Endothelial cell of umbilical vein (primary cell): ENCODE data around the gene RIMOC1.

Experiments used
- EZH2 ChIP-seq: IDR thresholded peaks from 2 replicates; pipeline ENCODE4 v1.6.1; 2012; ENCODE audit warnings: borderline replicate concordance, low read depth, mild to moderate bottlenecking, moderate library complexity, low read length, inconsistent platforms; ENCODE audit not compliant: severe bottlenecking
- POLR2A ChIP-seq: IDR thresholded peaks from 2 replicates; pipeline ENCODE4 v1.6.1; 2012; ENCODE audit warnings: low read depth, mild to moderate bottlenecking, control low read depth, low read length
- POLR2AphosphoS5 ChIP-seq: IDR thresholded peaks from 2 replicates; pipeline ENCODE4 v1.6.1; 2012; ENCODE audit warnings: low read depth, mild to moderate bottlenecking, control low read depth, low read length, moderate library complexity; ENCODE audit not compliant: insufficient read depth
- TF ChIP-seq, protein P1 (sequence below): IDR thresholded peaks from 2 replicates; pipeline ENCODE4 v1.6.1; 2011; ENCODE audit not compliant: insufficient read depth, insufficient read length
- TF ChIP-seq, protein P2 (sequence below), 2 donors: IDR thresholded peaks; 1 replicate in 1 of 2; 2 replicates in 1 of 2; pipeline ENCODE4 v1.5.1; 2011; ENCODE audit warnings: low read length in 2 of 2, mild to moderate bottlenecking in 2 of 2, moderate library complexity in 2 of 2, control low read depth in 1 of 2, inconsistent platforms in 1 of 2, low read depth in 1 of 2; ENCODE audit not compliant: insufficient read depth in 1 of 2; ENCODE audit errors: extremely low read depth in 1 of 2

DNA sequence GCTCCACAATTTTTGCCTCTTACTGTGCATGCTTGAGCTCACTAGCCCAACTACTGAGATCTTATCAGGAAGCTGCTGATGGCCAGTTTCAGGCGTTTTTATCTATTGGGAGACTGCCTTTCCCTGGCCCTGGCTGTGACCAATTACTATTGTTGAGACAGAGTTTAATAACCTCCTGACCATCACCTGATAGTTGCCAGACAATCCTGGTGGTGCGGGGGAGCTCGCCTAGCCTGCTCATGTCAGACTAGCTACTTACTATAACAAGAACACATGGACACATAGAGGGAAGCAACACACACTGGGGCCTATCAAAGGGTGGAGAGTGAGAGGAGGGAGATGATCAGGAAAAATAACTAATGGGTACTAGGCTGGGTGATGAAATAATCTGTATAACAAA is 20.9 kb upstream of the RIMOC1 start:
- TF ChIP-seq POLR2A (no peak), POLR2AphosphoS5 (no peak), EZH2 (no peak)
- TF ChIP-seq, protein P1, sequence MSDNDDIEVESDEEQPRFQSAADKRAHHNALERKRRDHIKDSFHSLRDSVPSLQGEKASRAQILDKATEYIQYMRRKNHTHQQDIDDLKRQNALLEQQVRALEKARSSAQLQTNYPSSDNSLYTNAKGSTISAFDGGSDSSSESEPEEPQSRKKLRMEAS = no peak
- TF ChIP-seq, protein P2, sequence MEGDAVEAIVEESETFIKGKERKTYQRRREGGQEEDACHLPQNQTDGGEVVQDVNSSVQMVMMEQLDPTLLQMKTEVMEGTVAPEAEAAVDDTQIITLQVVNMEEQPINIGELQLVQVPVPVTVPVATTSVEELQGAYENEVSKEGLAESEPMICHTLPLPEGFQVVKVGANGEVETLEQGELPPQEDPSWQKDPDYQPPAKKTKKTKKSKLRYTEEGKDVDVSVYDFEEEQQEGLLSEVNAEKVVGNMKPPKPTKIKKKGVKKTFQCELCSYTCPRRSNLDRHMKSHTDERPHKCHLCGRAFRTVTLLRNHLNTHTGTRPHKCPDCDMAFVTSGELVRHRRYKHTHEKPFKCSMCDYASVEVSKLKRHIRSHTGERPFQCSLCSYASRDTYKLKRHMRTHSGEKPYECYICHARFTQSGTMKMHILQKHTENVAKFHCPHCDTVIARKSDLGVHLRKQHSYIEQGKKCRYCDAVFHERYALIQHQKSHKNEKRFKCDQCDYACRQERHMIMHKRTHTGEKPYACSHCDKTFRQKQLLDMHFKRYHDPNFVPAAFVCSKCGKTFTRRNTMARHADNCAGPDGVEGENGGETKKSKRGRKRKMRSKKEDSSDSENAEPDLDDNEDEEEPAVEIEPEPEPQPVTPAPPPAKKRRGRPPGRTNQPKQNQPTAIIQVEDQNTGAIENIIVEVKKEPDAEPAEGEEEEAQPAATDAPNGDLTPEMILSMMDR (IDR thresholded peaks at IDR 0.05; ENCODE audit: extremely low read depth in 1 of 2, insufficient read depth in 1 of 2, low read depth in 1 of 2, low read length in 2 of 2) = no peak
